ENCODE data around the gene ZNF333.
A peak's percentile ranks its signal among the peaks of the same experiment; 100 is the strongest.

Gene ZNF333

GRCh38 chr19:14689598-14690503 lies at the start of gene ZNF333:
TSS of gene ZNF333 (plus strand) at chr19:14690048. CDS start at chr19:14693492, 3,444 bp downstream.
- DNase-seq (ENCODE audit: low read depth): peak; percentile 90

- no peak for DNase-seq (ENCODE audit: low read depth)
Observed at GRCh38 chr19:14648506-14648905, 41.3 kb upstream of the ZNF333 start.

GRCh38 chr19:14649020-14649419 lies 40.8 kb upstream of the ZNF333 start:
- DNase-seq (ENCODE audit: low read depth): no peak

GRCh38 chr19:14650161-14650560 lies 39.7 kb upstream of the ZNF333 start:
- DNase-seq (ENCODE audit: low read depth): no peak

GRCh38 chr19:14654786-14655560 lies 34.9 kb upstream of the ZNF333 start:
- DNase-seq (ENCODE audit: low read depth): no peak

- no peak for DNase-seq (ENCODE audit: low read depth)
Observed at GRCh38 chr19:14655726-14656125, 34.1 kb upstream of the ZNF333 start.

- DNase-seq (ENCODE audit: low read depth): no peak
Observed at GRCh38 chr19:14659874-14660489, 29.9 kb upstream of the ZNF333 start.

- DNase-seq (ENCODE audit: low read depth): no peak
Observed at GRCh38 chr19:14661372-14661924, 28.4 kb upstream of the ZNF333 start.

- DNase-seq (ENCODE audit: low read depth): no peak
Observed at GRCh38 chr19:14669940-14670339, 19.9 kb upstream of the ZNF333 start.

- DNase-seq (ENCODE audit: low read depth): no peak
Observed at GRCh38 chr19:14670408-14670807, 19.4 kb upstream of the ZNF333 start.

GRCh38 chr19:14672188-14672872 lies 17.5 kb upstream of the ZNF333 start:
- DNase-seq (ENCODE audit: low read depth): no peak

GRCh38 chr19:14673088-14673487 lies 16.8 kb upstream of the ZNF333 start:
- DNase-seq (ENCODE audit: low read depth): no peak

- no peak for DNase-seq (ENCODE audit: low read depth)
Observed at GRCh38 chr19:14674764-14675163, 15.1 kb upstream of the ZNF333 start, which contains the start of gene ADGRE3. TSS of gene ADGRE3 (minus strand) at chr19:14674844. CDS start at chr19:14674770, 74 bp downstream.

GRCh38 chr19:14676762-14677161 lies 13.1 kb upstream of the ZNF333 start:
- no peak for DNase-seq (ENCODE audit: low read depth)

GRCh38 chr19:14677464-14677863 lies 12.4 kb upstream of the ZNF333 start:
- no peak for DNase-seq (ENCODE audit: low read depth)

GRCh38 chr19:14678199-14678598 lies 11.6 kb upstream of the ZNF333 start:
- DNase-seq (ENCODE audit: low read depth): no peak

GRCh38 chr19:14682084-14682483 lies 7.8 kb upstream of the ZNF333 start:
- no peak for DNase-seq (ENCODE audit: low read depth)

GRCh38 chr19:14683439-14683838 lies 6.4 kb upstream of the ZNF333 start:
- DNase-seq (ENCODE audit: low read depth): no peak

GRCh38 chr19:14686411-14686810 lies 3.4 kb upstream of the ZNF333 start:
- no peak for DNase-seq (ENCODE audit: low read depth)

GRCh38 chr19:14694641-14695266 lies 4.9 kb downstream of the ZNF333 start:
- no peak for DNase-seq (ENCODE audit: low read depth)

GRCh38 chr19:14695471-14695870 lies 5.6 kb downstream of the ZNF333 start:
- no peak for DNase-seq (ENCODE audit: low read depth)

Measured in T-helper 22 cell (primary cell).